NT2/D1 (cell line): ENCODE data around the gene TUBGCP6.
A peak's percentile ranks its signal among the peaks of the same experiment; 100 is the strongest.

Source experiments
- DNase-seq: peaks from one replicate; pipeline ENCODE4 v3.0.0-alpha.2; 2011; ENCODE audit warnings: low read depth, low spot score
- H3K27me3 ChIP-seq: 2 replicates; pipeline ENCODE4 v1.6.0; 2011; ENCODE audit warnings: mild to moderate bottlenecking; ENCODE audit not compliant: insufficient read length, insufficient read depth
- H3K36me3 ChIP-seq: 2 replicates; pipeline ENCODE4 v1.6.1; 2011; ENCODE audit warnings: mild to moderate bottlenecking, low read length, mixed read lengths; ENCODE audit not compliant: insufficient read depth, insufficient read length
- H3K4me1 ChIP-seq: 2 replicates; pipeline ENCODE4 v1.5.1; 2011; ENCODE audit not compliant: insufficient read depth, insufficient read length
- H3K4me3 ChIP-seq: 2 replicates; pipeline ENCODE4 v1.5.1; 2011; ENCODE audit warnings: low read depth; ENCODE audit not compliant: insufficient read length
- H3K9ac ChIP-seq: 2 replicates; pipeline ENCODE4 v1.6.0; 2011; ENCODE audit warnings: low read depth; ENCODE audit not compliant: insufficient read length
- H3K9me3 ChIP-seq: 2 replicates; pipeline ENCODE4 v1.5.1; 2011; ENCODE audit warnings: mild to moderate bottlenecking, low read length; ENCODE audit not compliant: insufficient read depth
- SUZ12 ChIP-seq: IDR thresholded peaks from 2 replicates; pipeline ENCODE4 v1.6.1; 2011; ENCODE audit not compliant: insufficient read length, insufficient read depth; ENCODE audit errors: extremely low read depth
- YY1 ChIP-seq: IDR thresholded peaks from 2 replicates; pipeline ENCODE4 v1.6.1; 2011; ENCODE audit not compliant: insufficient read length, insufficient read depth
- ZNF274 ChIP-seq: IDR thresholded peaks from 2 replicates; pipeline ENCODE4 v1.6.1; 2011; ENCODE audit warnings: mild to moderate bottlenecking, low read depth, low read length

TUBGCP6 gene

GRCh38 chr22:50186761-50187523 is 57.9 kb downstream of the TUBGCP6 start:
- H3K36me3 ChIP-seq = peaks cover 21% of the 10 kb centered on the region
- no peaks in the 10 kb centered on the region for H3K27me3 ChIP-seq
- H3K4me3 ChIP-seq = peak overlapping the region; percentile 60
- H3K4me1 ChIP-seq = peaks cover 12% of the 10 kb centered on the region
- DNase-seq = no peak
- no peaks in the 10 kb centered on the region for H3K9me3 ChIP-seq
- TF ChIP-seq YY1 (no peak), ZNF274 (no peak)
- peak overlapping the region; percentile 79 for H3K9ac ChIP-seq

- H3K9me3 ChIP-seq = no peaks in the 10 kb centered on the region
- no peak for TF ChIP-seq YY1
- TF ChIP-seq ZNF274 = no peak
- TF ChIP-seq SUZ12 = no peak
- peak overlapping the region; percentile 60 for H3K4me3 ChIP-seq
- H3K27me3 ChIP-seq = no peaks in the 10 kb centered on the region
- no peak for DNase-seq
- H3K36me3 ChIP-seq = peaks cover 14% of the 10 kb centered on the region
- H3K4me1 ChIP-seq = peaks cover 12% of the 10 kb centered on the region
- peak overlapping the region; percentile 79 for H3K9ac ChIP-seq
Measured at GRCh38 chr22:50186181-50186714, 58.6 kb downstream of the TUBGCP6 start.

GRCh38 chr22:50185375-50186087 is 59.3 kb downstream of the TUBGCP6 start, which contains the start of gene TRABD:
TRABD (plus strand) TSS chr22:50185913; CDS start chr22:50193061, 7,148 bp downstream.
- Histone ChIP-seq H3K9me3 (no peaks in the 10 kb centered on the region), H3K27me3 (no peaks in the 10 kb centered on the region), H3K36me3 (peaks cover 11% of the 10 kb centered on the region), H3K4me1 (peaks cover 12% of the 10 kb centered on the region), H3K4me3 (peak within 1 kb of the TSS; percentile 79), H3K9ac (peak within 1 kb of the TSS; percentile 87)
- TF ChIP-seq SUZ12 (no peak), ZNF274 (no peak), YY1 (no peak)
- peak; percentile 48 for DNase-seq

GRCh38 chr22:50184902-50185374 is 59.9 kb downstream of the TUBGCP6 start:
- no peak for DNase-seq
- Histone ChIP-seq H3K4me3 (peak overlapping the region; percentile 79), H3K36me3 (peaks cover 11% of the 10 kb centered on the region), H3K9ac (peak overlapping the region; percentile 87), H3K4me1 (peaks cover 9% of the 10 kb centered on the region), H3K27me3 (no peaks in the 10 kb centered on the region), H3K9me3 (no peaks in the 10 kb centered on the region)
- TF ChIP-seq YY1 (no peak), SUZ12 (no peak), ZNF274 (no peak)

- Histone ChIP-seq H3K9me3 (no peaks in the 10 kb centered on the region), H3K4me3 (peak overlapping the region; percentile 79), H3K4me1 (peaks cover 9% of the 10 kb centered on the region), H3K9ac (peak overlapping the region; percentile 87), H3K27me3 (no peaks in the 10 kb centered on the region), H3K36me3 (peaks cover 10% of the 10 kb centered on the region)
- TF ChIP-seq ZNF274 (no peak), SUZ12 (no peak), YY1 (no peak)
- no peak for DNase-seq
Measured at GRCh38 chr22:50184004-50184901, 60.6 kb downstream of the TUBGCP6 start.

- peaks cover 14% of the 10 kb centered on the region for H3K4me1 ChIP-seq
- no peaks in the 10 kb centered on the region for H3K9me3 ChIP-seq
- H3K9ac ChIP-seq = no peak overlapping the region
- no peaks in the 10 kb centered on the region for H3K27me3 ChIP-seq
- no peak overlapping the region for H3K4me3 ChIP-seq
- H3K36me3 ChIP-seq = peaks cover 2% of the 10 kb centered on the region
- DNase-seq = no peak
- no peak for TF ChIP-seq ZNF274
- no peak for TF ChIP-seq YY1
- no peak for TF ChIP-seq SUZ12
Measured at GRCh38 chr22:50183141-50183971, 61.5 kb downstream of the TUBGCP6 start.
